Fibroblast of lung (primary cell): ENCODE measurements around the gene CDC5L.

ENCODE experiments used
- EZH2 ChIP-seq: IDR thresholded peaks from 2 replicates; pipeline ENCODE4 v1.5.1; 2012; ENCODE audit warnings: low read length, control low read depth, mild to moderate bottlenecking; ENCODE audit errors: missing control alignments
- TF ChIP-seq, protein P1 (sequence below), 2 donors: IDR thresholded peaks in 1 of 2; conservative IDR thresholded peaks in 1 of 2; 1 replicate in 1 of 2; 2 replicates in 1 of 2; pipeline ENCODE4 v1.5.1; 2011 to 2012; ENCODE audit warnings: low read length in 2 of 2, control low read depth in 1 of 2, inconsistent platforms in 1 of 2, low read depth in 1 of 2, mild to moderate bottlenecking in 1 of 2

- TF ChIP-seq, protein P1, sequence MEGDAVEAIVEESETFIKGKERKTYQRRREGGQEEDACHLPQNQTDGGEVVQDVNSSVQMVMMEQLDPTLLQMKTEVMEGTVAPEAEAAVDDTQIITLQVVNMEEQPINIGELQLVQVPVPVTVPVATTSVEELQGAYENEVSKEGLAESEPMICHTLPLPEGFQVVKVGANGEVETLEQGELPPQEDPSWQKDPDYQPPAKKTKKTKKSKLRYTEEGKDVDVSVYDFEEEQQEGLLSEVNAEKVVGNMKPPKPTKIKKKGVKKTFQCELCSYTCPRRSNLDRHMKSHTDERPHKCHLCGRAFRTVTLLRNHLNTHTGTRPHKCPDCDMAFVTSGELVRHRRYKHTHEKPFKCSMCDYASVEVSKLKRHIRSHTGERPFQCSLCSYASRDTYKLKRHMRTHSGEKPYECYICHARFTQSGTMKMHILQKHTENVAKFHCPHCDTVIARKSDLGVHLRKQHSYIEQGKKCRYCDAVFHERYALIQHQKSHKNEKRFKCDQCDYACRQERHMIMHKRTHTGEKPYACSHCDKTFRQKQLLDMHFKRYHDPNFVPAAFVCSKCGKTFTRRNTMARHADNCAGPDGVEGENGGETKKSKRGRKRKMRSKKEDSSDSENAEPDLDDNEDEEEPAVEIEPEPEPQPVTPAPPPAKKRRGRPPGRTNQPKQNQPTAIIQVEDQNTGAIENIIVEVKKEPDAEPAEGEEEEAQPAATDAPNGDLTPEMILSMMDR (conservative IDR thresholded peaks at IDR 0.05 in 1 of 2, IDR thresholded peaks at IDR 0.05 in 1 of 2; ENCODE audit: low read depth in 1 of 2, low read length in 2 of 2) = no peak
- no peak for TF ChIP-seq EZH2
These were observed 12.4 kb upstream of the CDC5L start for GRCh38 chr6:44375071-44375470.
